Adrenal gland (tissue), 5 donors: ENCODE data around the gene TINCR.

Experiments
- POLR2A ChIP-seq, 2 donors: fragments of 450-650 bp; IDR thresholded peaks; one replicate each; pipeline ENCODE4 v1.6.1; 2017; ENCODE audit warnings: antibody characterized with exemption in 2 of 2, mild to moderate bottlenecking in 2 of 2, moderate library complexity in 1 of 2
- TF ChIP-seq, protein P1 (sequence below), 6 experiments: fragments of 450-650 bp in 4 of 6; fragments of 200-600 bp in 2 of 6; sonication (generic) in 1 of 6; IDR thresholded peaks; 1 replicate in 5 of 6; 2 replicates in 1 of 6; pipeline versions ENCODE4 v1.5.1 to v1.8.0; 2016 to 2021; ENCODE audit warnings: antibody characterized with exemption in 6 of 6, mild to moderate bottlenecking in 2 of 6, moderate library complexity in 1 of 6
- donor health status: DM: no; HTN: no; CAD: no.

GRCh38 chr19:5541456-5541855 is 26.3 kb downstream of the TINCR start:
- TF ChIP-seq, protein P1, sequence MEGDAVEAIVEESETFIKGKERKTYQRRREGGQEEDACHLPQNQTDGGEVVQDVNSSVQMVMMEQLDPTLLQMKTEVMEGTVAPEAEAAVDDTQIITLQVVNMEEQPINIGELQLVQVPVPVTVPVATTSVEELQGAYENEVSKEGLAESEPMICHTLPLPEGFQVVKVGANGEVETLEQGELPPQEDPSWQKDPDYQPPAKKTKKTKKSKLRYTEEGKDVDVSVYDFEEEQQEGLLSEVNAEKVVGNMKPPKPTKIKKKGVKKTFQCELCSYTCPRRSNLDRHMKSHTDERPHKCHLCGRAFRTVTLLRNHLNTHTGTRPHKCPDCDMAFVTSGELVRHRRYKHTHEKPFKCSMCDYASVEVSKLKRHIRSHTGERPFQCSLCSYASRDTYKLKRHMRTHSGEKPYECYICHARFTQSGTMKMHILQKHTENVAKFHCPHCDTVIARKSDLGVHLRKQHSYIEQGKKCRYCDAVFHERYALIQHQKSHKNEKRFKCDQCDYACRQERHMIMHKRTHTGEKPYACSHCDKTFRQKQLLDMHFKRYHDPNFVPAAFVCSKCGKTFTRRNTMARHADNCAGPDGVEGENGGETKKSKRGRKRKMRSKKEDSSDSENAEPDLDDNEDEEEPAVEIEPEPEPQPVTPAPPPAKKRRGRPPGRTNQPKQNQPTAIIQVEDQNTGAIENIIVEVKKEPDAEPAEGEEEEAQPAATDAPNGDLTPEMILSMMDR (IDR thresholded peaks at IDR 0.05), result no peak
- no peak for TF ChIP-seq POLR2A (IDR thresholded peaks at IDR 0.05)
